RWPE2 (cell line): ENCODE results near the gene SPAG16.

ENCODE experiments used
- ATAC-seq: fragments of 200-7000 bp; cut with Tn5 transposase; 3 replicates; pipeline ENCODE4 v1.9.1; 2021; ENCODE audit warnings: low read depth
- DNase-seq: peaks from one replicate; pipeline ENCODE4 v3.0.0-alpha.2; 2020; ENCODE audit warnings: low spot score
- H3K27ac ChIP-seq: fragments of 450-650 bp; 2 replicates; pipeline ENCODE4 v1.5.1; 2017; ENCODE audit warnings: mild to moderate bottlenecking; ENCODE audit not compliant: poor library complexity, severe bottlenecking
- H3K27me3 ChIP-seq: fragments of 250-450 bp; sonication (Bioruptor Pico); 2 replicates; pipeline ENCODE4 v1.5.1; 2021; ENCODE audit warnings: mild to moderate bottlenecking, moderate library complexity; ENCODE audit not compliant: insufficient read depth, poor library complexity, severe bottlenecking
- H3K36me3 ChIP-seq: fragments of 250-450 bp; sonication (Bioruptor Pico); 2 replicates; pipeline ENCODE4 v1.5.1; 2020; ENCODE audit warnings: low read depth, mild to moderate bottlenecking, moderate library complexity
- H3K4me1 ChIP-seq: fragments of 250-450 bp; sonication (Bioruptor Pico); 2 replicates; pipeline ENCODE4 v1.5.1; 2021; ENCODE audit warnings: mild to moderate bottlenecking, moderate library complexity; ENCODE audit not compliant: insufficient read depth, poor library complexity, severe bottlenecking
- H3K4me3 ChIP-seq: fragments of 250-450 bp; sonication (Bioruptor Pico); 2 replicates; pipeline ENCODE4 v1.5.1; 2021; ENCODE audit warnings: mild to moderate bottlenecking, moderate library complexity; ENCODE audit not compliant: severe bottlenecking
- H3K9me3 ChIP-seq: fragments of 250-450 bp; sonication (Bioruptor Pico); 2 replicates; pipeline ENCODE4 v1.5.1; 2021; ENCODE audit warnings: mild to moderate bottlenecking, moderate library complexity; ENCODE audit not compliant: severe bottlenecking
- CTCF ChIP-seq: fragments of 450-650 bp; IDR thresholded peaks from one replicate; pipeline ENCODE4 v1.5.1; 2017; ENCODE audit warnings: mild to moderate bottlenecking, moderate library complexity; ENCODE audit not compliant: poor library complexity, severe bottlenecking

The SPAG16 gene

DNA sequence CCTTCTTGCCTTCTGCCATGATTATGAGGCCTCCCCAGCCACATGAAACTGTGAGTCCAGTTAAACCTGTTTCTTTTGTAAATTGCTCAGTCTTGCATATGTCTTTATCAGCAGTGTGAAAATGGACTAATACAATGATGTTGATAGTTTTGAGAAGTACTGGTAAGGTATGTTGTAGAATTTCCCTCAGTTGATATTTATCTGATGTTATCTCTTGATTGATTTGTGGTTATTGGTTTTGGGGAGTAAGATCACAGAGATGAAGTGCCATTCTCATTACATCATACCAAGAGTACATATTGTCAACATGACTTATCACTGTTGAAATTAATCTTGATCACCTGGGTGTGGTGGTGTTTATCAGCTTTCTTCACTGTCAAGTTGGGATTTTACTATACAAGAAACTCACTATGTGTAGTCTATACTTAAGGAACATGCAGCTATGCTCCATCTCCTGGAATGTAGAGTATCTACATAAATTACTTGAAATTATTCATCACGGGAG lies 5.1 kb upstream of the SPAG16 start:
- TF ChIP-seq CTCF: no peak
- ATAC-seq: no peak
- no peak for DNase-seq

GRCh38 chr2:213279971-213280370 lies 4.3 kb upstream of the SPAG16 start:
- no peaks in the 10 kb centered on the region for H3K36me3 ChIP-seq
- no peak overlapping the region for H3K27ac ChIP-seq
- no peaks in the 10 kb centered on the region for H3K9me3 ChIP-seq
- peaks cover 1% of the 10 kb centered on the region for H3K4me1 ChIP-seq
- TF ChIP-seq CTCF: no peak
- no peak overlapping the region for H3K4me3 ChIP-seq
- ATAC-seq (no peak), DNase-seq (no peak)
- H3K27me3 ChIP-seq: no peaks in the 10 kb centered on the region

More for the DNA sequence above, 5.1 kb upstream of the SPAG16 start:
- H3K9me3 ChIP-seq: no peaks in the 10 kb centered on the region
- no peaks in the 10 kb centered on the region for H3K36me3 ChIP-seq
- no peak overlapping the region for H3K27ac ChIP-seq
- no peak overlapping the region for H3K4me3 ChIP-seq
- no peaks in the 10 kb centered on the region for H3K27me3 ChIP-seq
- H3K4me1 ChIP-seq: no peaks in the 10 kb centered on the region

DNA sequence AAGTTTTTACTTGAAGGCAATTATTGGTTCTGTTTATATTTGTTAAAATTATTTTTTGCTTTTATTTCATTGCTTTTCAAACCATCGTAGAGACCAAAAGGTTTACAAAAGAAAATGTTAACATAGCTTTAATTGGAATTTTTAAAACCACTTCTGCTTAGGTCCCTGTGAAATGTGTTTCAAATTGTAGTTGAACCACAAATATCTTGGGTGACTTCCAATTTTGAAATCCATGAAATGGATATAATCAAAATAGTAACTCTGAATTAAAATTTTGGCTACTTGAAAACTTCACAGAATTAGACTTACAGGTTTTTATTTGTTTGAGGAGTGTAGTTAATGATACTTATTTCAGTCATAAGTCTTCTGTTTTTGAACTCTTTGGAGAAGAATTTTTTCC lies 3.1 kb upstream of the SPAG16 start:
- DNase-seq (no peak), ATAC-seq (no peak)
- H3K9me3 ChIP-seq: no peaks in the 10 kb centered on the region
- H3K4me1 ChIP-seq: peaks cover 9% of the 10 kb centered on the region
- no peaks in the 10 kb centered on the region for H3K36me3 ChIP-seq
- no peak for TF ChIP-seq CTCF
- H3K27ac ChIP-seq: no peak overlapping the region
- no peaks in the 10 kb centered on the region for H3K27me3 ChIP-seq
- H3K4me3 ChIP-seq: no peak overlapping the region

- Histone ChIP-seq H3K4me3 (peak overlapping the region; percentile 51), H3K36me3 (no peaks in the 10 kb centered on the region), H3K9me3 (no peaks in the 10 kb centered on the region), H3K4me1 (peaks cover 9% of the 10 kb centered on the region), H3K27ac (peak overlapping the region; percentile 27), H3K27me3 (no peaks in the 10 kb centered on the region)
- TF ChIP-seq CTCF: no peak
- DNase-seq (no peak), ATAC-seq (no peak)
Measured at GRCh38 chr2:213285404-213285803, 1.1 kb downstream of the SPAG16 start.

DNA sequence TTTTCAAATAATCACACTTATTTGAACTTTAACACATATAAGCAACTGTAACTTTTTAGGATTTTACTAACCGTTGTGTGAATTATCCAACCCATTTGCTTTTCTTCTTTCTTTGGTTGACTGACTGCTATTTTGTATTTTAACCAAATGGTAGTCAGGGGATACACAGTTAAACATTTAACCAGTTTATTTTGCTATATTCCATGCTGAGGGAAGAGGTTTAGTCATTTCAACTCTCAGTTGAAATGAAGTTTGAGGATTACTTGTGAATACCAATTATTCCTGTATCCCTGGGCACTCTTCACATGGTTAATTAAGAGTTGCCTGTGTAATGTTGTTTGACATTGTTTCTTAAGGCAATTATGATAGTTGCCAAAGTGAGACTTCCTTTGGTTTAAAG lies 1.9 kb downstream of the SPAG16 start:
- H3K27ac ChIP-seq: no peak overlapping the region
- no peaks in the 10 kb centered on the region for H3K9me3 ChIP-seq
- DNase-seq: no peak
- H3K27me3 ChIP-seq: no peaks in the 10 kb centered on the region
- ATAC-seq: no peak
- H3K36me3 ChIP-seq: no peaks in the 10 kb centered on the region
- peaks cover 9% of the 10 kb centered on the region for H3K4me1 ChIP-seq
- no peak overlapping the region for H3K4me3 ChIP-seq
- no peak for TF ChIP-seq CTCF
